ENCODE data around the gene PRPH. TPM values are rescaled to one million over a fixed set of nuclear protein-coding genes. Genes with fewer than 3 reads are reported as not detected.

The PRPH gene
- total and polyA plus RNA-seq, 10 of the 15 experiments (the other 5 are each of a cell fraction or from before 2014, with no cell fraction given): 0.09 to 0.45 (median 0.19) TPM; not detected in 3

GRCh38 chr12:49259452-49259851 is 35.5 kb upstream of the PRPH start:
- ATAC-seq: no peak
- ChIA-PET POLR2A (interaction anchor here (0.6 to 1.3 kb wide), 2 partner anchors 21 to 222 kb away, joined by 3 to 4 read pairs; no protein-coding TSS in a partner anchor), SMC1A (ENCODE audit: uncharacterized antibody, unreplicated experiment) (no interaction called here), CTCF (no interaction called here), RAD21 (ENCODE audit: unreplicated experiment) (no interaction called here)
- Histone ChIP-seq H3K27me3 (replicated peaks in 1 of 2; ENCODE audit: control insufficient read depth in 2 of 2, insufficient read depth in 2 of 2, low read length in 1 of 2) (no peaks in the 10 kb centered on the region), H3K4me1 (ENCODE audit: control insufficient read depth, insufficient read depth, low read length) (peaks cover 9% of the 10 kb centered on the region), H2AFZ (ENCODE audit: control insufficient read depth, low read depth, low read length) (no peak overlapping the region), H3K79me2 (ENCODE audit: control insufficient read depth, insufficient read depth, low read length) (peaks cover 6% of the 10 kb centered on the region), H3K9me3 (replicated peaks; ENCODE audit: control insufficient read depth, insufficient read depth, low read length) (no peaks in the 10 kb centered on the region), H3K4me2 (ENCODE audit: control insufficient read depth, insufficient read depth) (no peak overlapping the region), H3K27ac (ENCODE audit: control insufficient read depth, insufficient read depth) (no peak overlapping the region), H4K20me1 (ENCODE audit: control insufficient read depth, insufficient read depth) (no peaks in the 10 kb centered on the region), H3K9ac (ENCODE audit: control insufficient read depth, insufficient read depth, low read length) (no peak overlapping the region), H3K36me3 (ENCODE audit: control insufficient read depth in 2 of 2, insufficient read depth in 2 of 2, low read length in 1 of 2) (no peaks in the 10 kb centered on the region), H3K4me3 (no peak overlapping the region)
- no peak for FAIRE-seq
- no peak for TF ChIP-seq ZNF274 (IDR thresholded peaks at IDR 0.05; ENCODE audit: insufficient read depth, insufficient read length)
- TF ChIP-seq DPF2 (IDR thresholded peaks at IDR 0.05): no peak
- TF ChIP-seq EZH2 (IDR thresholded peaks at IDR 0.05; ENCODE audit: borderline replicate concordance, control insufficient read depth, low read depth, low read length): no peak
- no peak for TF ChIP-seq CREB1 (IDR thresholded peaks at IDR 0.05; ENCODE audit: low read depth)
- no peak for TF ChIP-seq NFYA (IDR thresholded peaks at IDR 0.05; ENCODE audit: borderline replicate concordance, low read depth, low read length)
- TF ChIP-seq ZNF622 (IDR thresholded peaks at IDR 0.05): no peak
- in situ Hi-C loops (cut with MboI) (no loop called here), intact Hi-C loops (cut with micrococcal nuclease; ENCODE audit: unreplicated experiment) (no loop called here)
- DNase-seq (ENCODE audit: low read depth, low spot score): no peak
- BruUV-seq (replicated peaks): no TSS peak
- 96% methylated on average over 4 of the region's 4 CpGs for WGBS (ENCODE audit: insufficient coverage, insufficient replicate concordance, low lambda C conversion rate, missing lambda C conversion rate)

- no peak overlapping the region for H3K9ac ChIP-seq (ENCODE audit: control insufficient read depth, insufficient read depth, low read length)
- POLR2A ChIA-PET: interaction anchor here (0.6 to 1.3 kb wide), 2 partner anchors 21 to 221 kb away, joined by 3 to 4 read pairs; no protein-coding TSS in a partner anchor
- no peak overlapping the region for H3K4me3 ChIP-seq
- no peak for FAIRE-seq
- H3K79me2 ChIP-seq (ENCODE audit: control insufficient read depth, insufficient read depth, low read length): peaks cover 10% of the 10 kb centered on the region
- BruUV-seq (replicated peaks): no TSS peak
- no peak for ATAC-seq
- 98% methylated on average over 3 of the region's 3 CpGs for WGBS (ENCODE audit: insufficient coverage, insufficient replicate concordance, low lambda C conversion rate, missing lambda C conversion rate)
- SMC1A ChIA-PET (ENCODE audit: uncharacterized antibody, unreplicated experiment): no interaction called here
- no peaks in the 10 kb centered on the region for H4K20me1 ChIP-seq (ENCODE audit: control insufficient read depth, insufficient read depth)
- RAD21 ChIA-PET (ENCODE audit: unreplicated experiment): no interaction called here
- in situ Hi-C loops (cut with MboI): no loop called here
- CTCF ChIA-PET: interaction anchor here (0.5 to 0.9 kb wide), 2 partner anchors 26 to 146 kb away, joined by 3 read pairs; no protein-coding TSS in a partner anchor
- no peaks in the 10 kb centered on the region for H3K27me3 ChIP-seq (replicated peaks in 1 of 2; ENCODE audit: control insufficient read depth in 2 of 2, insufficient read depth in 2 of 2, low read length in 1 of 2)
- no peaks in the 10 kb centered on the region for H3K9me3 ChIP-seq (replicated peaks; ENCODE audit: control insufficient read depth, insufficient read depth, low read length)
- H3K4me2 ChIP-seq (ENCODE audit: control insufficient read depth, insufficient read depth): no peak overlapping the region
- no peak overlapping the region for H2AFZ ChIP-seq (ENCODE audit: control insufficient read depth, low read depth, low read length)
- no peak for DNase-seq (ENCODE audit: low read depth, low spot score)
- intact Hi-C loops (cut with micrococcal nuclease; ENCODE audit: unreplicated experiment): no loop called here
- H3K36me3 ChIP-seq (ENCODE audit: control insufficient read depth in 2 of 2, insufficient read depth in 2 of 2, low read length in 1 of 2): no peaks in the 10 kb centered on the region
- H3K27ac ChIP-seq (ENCODE audit: control insufficient read depth, insufficient read depth): no peak overlapping the region
- peaks cover 9% of the 10 kb centered on the region for H3K4me1 ChIP-seq (ENCODE audit: control insufficient read depth, insufficient read depth, low read length)
- TF ChIP-seq MLLT1 (IDR thresholded peaks at IDR 0.05) (no peak), BCL3 (IDR thresholded peaks at IDR 0.05; ENCODE audit: borderline replicate concordance, insufficient read depth, low read depth, low read length, poor library complexity, severe bottlenecking) (no peak), MXI1 (IDR thresholded peaks at IDR 0.05; ENCODE audit: low read depth, low read length) (no peak), RB1 (IDR thresholded peaks at IDR 0.05; ENCODE audit: borderline replicate concordance) (no peak), NFYA (IDR thresholded peaks at IDR 0.05; ENCODE audit: borderline replicate concordance, low read depth, low read length) (no peak), POLR2AphosphoS2 (IDR thresholded peaks at IDR 0.05; ENCODE audit: low read depth, low read length) (no peak), ATF3 (IDR thresholded peaks at IDR 0.05; ENCODE audit: borderline replicate concordance, extremely low read depth, low read depth, low read length) (no peak), EED (IDR thresholded peaks at IDR 0.05; ENCODE audit: low read depth) (no peak), GATAD2B (conservative IDR thresholded peaks at IDR 0.05; ENCODE audit: low read depth) (no peak), STAT3 (IDR thresholded peaks at IDR 0.05; ENCODE audit: low read depth, low read length) (no peak), NRF1 (conservative IDR thresholded peaks at IDR 0.05; ENCODE audit: low read depth, low read length) (no peak)
Observed at GRCh38 chr12:49260166-49260565, 34.8 kb upstream of the PRPH start.
